ENCODE data around the gene NTF3.
A peak's percentile ranks its signal among the peaks of the same experiment; 100 is the strongest.

The NTF3 gene

GRCh38 chr12:5510251-5510805, 78.4 kb downstream of the NTF3 start:
- H3K4me3 ChIP-seq (ENCODE audit: low read depth, low read length) = no peak overlapping the region
- TF ChIP-seq POLR2A (IDR thresholded peaks at IDR 0.05; ENCODE audit: extremely low read depth, insufficient read length) (no peak), MYC (IDR thresholded peaks at IDR 0.05; ENCODE audit: low read depth, low read length) (no peak)
- TF ChIP-seq, protein P1, sequence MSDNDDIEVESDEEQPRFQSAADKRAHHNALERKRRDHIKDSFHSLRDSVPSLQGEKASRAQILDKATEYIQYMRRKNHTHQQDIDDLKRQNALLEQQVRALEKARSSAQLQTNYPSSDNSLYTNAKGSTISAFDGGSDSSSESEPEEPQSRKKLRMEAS (IDR thresholded peaks at IDR 0.05; ENCODE audit: low read depth, low read length) = no peak
- no peak for DNase-seq (ENCODE audit: low read depth)

DNA sequence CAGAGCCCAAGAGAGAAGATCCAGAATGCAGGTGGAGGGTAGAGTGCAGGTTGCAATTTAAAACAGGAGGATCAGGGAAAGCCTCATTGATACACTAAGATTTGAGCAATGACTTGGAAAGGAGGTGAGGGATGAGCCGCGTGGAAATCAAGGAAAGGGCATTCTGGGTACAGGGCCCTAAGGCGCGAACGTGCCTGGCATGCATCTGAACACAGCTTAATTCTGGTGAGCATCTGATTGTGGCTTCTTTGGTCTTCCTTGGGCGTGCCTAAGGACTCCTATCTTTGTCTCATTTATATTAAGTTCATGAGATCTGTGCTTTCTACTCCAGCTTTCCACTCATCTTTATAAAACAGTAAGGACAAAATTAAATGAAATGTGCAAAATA, 79.3 kb downstream of the NTF3 start:
- DNase-seq (ENCODE audit: low read depth) = no peak
- TF ChIP-seq CTCF (IDR thresholded peaks at IDR 0.05; ENCODE audit: low read depth, low read length) = no peak
- TF ChIP-seq POLR2A (IDR thresholded peaks at IDR 0.05; ENCODE audit: extremely low read depth, insufficient read length) = no peak
- TF ChIP-seq, protein P1 (IDR thresholded peaks at IDR 0.05; ENCODE audit: low read depth, low read length) = no peak
- no peak for TF ChIP-seq MYC (IDR thresholded peaks at IDR 0.05; ENCODE audit: low read depth, low read length)
- H3K4me3 ChIP-seq (ENCODE audit: low read depth, low read length) = no peak overlapping the region

DNA sequence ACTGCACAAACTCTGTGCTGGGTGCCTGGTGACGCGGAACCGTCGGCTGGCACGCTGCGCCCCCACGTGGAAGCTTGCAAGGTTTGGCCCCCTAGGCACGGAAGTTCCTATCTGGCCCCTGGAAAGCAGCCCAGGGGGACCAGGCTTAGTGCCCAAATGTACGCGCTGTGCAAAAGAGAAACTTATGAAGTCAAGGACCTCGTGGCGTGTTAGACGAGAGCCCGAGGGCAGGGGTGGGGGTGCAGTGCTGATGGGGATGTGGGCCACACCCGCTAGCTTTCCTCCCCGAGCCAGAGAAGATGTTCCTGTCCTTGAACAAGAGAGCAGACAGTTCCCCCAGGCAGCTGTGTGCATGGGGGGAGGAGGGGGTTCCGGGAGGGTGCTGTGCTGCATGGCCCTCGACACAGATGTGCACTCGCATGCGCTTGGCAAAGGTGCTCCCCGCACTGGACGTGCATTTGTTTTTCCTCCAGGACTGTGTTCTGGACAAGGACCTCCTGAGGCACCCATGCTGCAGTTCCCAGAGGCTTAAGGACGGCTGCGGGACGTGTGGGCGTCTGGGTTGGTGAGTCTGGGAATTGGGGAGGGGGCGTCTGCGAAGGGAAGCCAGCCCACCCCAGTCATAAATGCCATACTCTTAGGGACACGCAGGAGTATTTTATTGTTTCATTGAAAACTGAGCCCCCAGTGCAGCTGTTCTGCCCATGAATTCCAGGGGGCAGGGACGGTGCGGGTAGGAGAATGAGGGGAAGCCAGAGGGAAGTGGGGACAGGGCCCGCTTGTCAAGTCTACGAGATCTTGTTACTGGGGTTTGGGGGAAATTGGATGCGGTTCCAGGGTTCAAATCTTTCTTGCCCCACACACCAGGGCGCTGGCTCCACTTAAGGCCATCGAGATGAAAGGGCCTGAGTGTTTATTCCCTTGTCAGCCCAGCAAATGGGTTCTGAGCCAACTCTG, 80.0 kb downstream of the NTF3 start:
- peak; percentile 18 for DNase-seq (ENCODE audit: low read depth)
- H3K4me3 ChIP-seq (ENCODE audit: low read depth, low read length) = no peak overlapping the region
- no peak for TF ChIP-seq POLR2A (IDR thresholded peaks at IDR 0.05; ENCODE audit: extremely low read depth, insufficient read length)
- TF ChIP-seq, protein P1 (IDR thresholded peaks at IDR 0.05; ENCODE audit: low read depth, low read length) = no peak; the same call in 1 of the 2 replicates
- TF ChIP-seq CTCF (IDR thresholded peaks at IDR 0.05; ENCODE audit: low read depth, low read length) = peak; percentile 44
- TF ChIP-seq MYC (IDR thresholded peaks at IDR 0.05; ENCODE audit: low read depth, low read length) = no peak

GRCh38 chr12:5512601-5512970, 80.7 kb downstream of the NTF3 start:
- no peak overlapping the region for H3K4me3 ChIP-seq (ENCODE audit: low read depth, low read length)
- TF ChIP-seq CTCF (IDR thresholded peaks at IDR 0.05; ENCODE audit: low read depth, low read length) = no peak
- TF ChIP-seq POLR2A (IDR thresholded peaks at IDR 0.05; ENCODE audit: extremely low read depth, insufficient read length) = no peak
- DNase-seq (ENCODE audit: low read depth) = no peak

DNA sequence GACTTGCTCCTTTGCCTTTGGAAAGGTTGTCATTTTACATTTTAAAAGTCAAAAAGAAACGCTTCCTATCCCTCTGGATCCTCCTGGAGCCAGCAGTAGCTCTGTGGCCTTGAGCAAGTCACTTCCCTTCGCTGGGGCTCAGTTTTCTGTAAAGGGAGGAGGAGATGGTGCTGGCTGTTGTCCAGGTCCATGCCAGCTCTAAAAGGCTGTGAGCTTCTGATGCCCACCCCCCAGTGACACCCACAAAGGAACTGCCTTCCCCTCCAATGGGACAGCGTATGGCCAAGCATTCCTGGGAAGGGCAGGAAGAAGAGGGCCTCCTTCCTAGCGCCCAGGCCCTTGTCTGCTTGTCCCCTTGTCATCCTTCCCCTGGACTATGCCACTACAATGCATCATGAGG, 81.5 kb downstream of the NTF3 start:
- no peak overlapping the region for H3K4me3 ChIP-seq (ENCODE audit: low read depth, low read length)
- DNase-seq (ENCODE audit: low read depth) = no peak
- TF ChIP-seq, protein P1 (IDR thresholded peaks at IDR 0.05; ENCODE audit: low read depth, low read length) = no peak
- TF ChIP-seq CTCF (IDR thresholded peaks at IDR 0.05; ENCODE audit: low read depth, low read length) (no peak), MYC (IDR thresholded peaks at IDR 0.05; ENCODE audit: low read depth, low read length) (no peak), POLR2A (IDR thresholded peaks at IDR 0.05; ENCODE audit: extremely low read depth, insufficient read length) (no peak)

DNA sequence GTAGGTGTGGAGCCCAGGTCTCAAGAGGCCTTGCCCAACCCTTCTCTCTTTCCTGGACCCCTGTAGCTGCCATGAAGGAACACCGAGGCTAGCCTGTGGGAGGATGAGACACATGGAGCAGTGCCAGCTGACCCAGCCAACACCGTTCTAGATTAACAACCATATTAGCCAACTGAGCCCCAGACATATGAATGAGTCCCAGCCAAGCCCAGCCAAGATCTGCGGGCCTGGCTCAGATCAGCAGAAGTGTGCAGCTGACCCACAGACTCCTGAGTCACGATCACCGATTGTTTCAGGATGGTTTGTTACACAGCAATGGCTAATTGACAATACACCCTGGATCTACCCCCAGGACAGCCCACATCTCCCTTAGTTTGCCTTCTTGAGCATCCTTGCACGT, 82.1 kb downstream of the NTF3 start:
- H3K4me3 ChIP-seq (ENCODE audit: low read depth, low read length) = no peak overlapping the region
- TF ChIP-seq MYC (IDR thresholded peaks at IDR 0.05; ENCODE audit: low read depth, low read length) (no peak), CTCF (IDR thresholded peaks at IDR 0.05; ENCODE audit: low read depth, low read length) (no peak), POLR2A (IDR thresholded peaks at IDR 0.05; ENCODE audit: extremely low read depth, insufficient read length) (no peak)
- TF ChIP-seq, protein P1 (IDR thresholded peaks at IDR 0.05; ENCODE audit: low read depth, low read length) = no peak
- no peak for DNase-seq (ENCODE audit: low read depth)

Measured in NB4 (cell line).